Osteoblast (primary cell): ENCODE data around the gene DCLK1. TPM values are rescaled to one million over a fixed set of nuclear protein-coding genes. Genes with fewer than 3 reads are reported as not detected.

Experiments used
- DNase-seq: peaks from one replicate; pipeline ENCODE4 v3.0.0; 2011; ENCODE audit warnings: low spot score, mixed read lengths; ENCODE audit not compliant: insufficient read length; ENCODE audit errors: missing footprints
- H2AFZ ChIP-seq: 2 replicates; pipeline ENCODE4 v1.6.0; 2011; ENCODE audit warnings: mild to moderate bottlenecking, low read length
- H3K27ac ChIP-seq: 2 replicates; pipeline ENCODE4 v1.5.1; 2011; ENCODE audit warnings: mild to moderate bottlenecking, low read depth, low read length, moderate library complexity
- H3K27me3 ChIP-seq: 2 replicates; pipeline ENCODE4 v1.6.0; 2012; ENCODE audit warnings: mild to moderate bottlenecking, control low read depth, inconsistent platforms, low read length, moderate library complexity; ENCODE audit not compliant: insufficient read depth
- H3K36me3 ChIP-seq: 2 replicates; pipeline ENCODE4 v1.5.1; 2011; ENCODE audit warnings: mild to moderate bottlenecking, low read length, control low read depth, moderate library complexity; ENCODE audit not compliant: insufficient read depth
- H3K4me1 ChIP-seq: 2 replicates; pipeline ENCODE4 v1.5.1; 2011; ENCODE audit warnings: mild to moderate bottlenecking, low read length, control low read depth, moderate library complexity; ENCODE audit not compliant: insufficient read depth
- H3K4me2 ChIP-seq: 2 replicates; pipeline ENCODE4 v1.6.0; 2011; ENCODE audit warnings: mild to moderate bottlenecking, low read length; ENCODE audit not compliant: insufficient read depth
- H3K4me3 ChIP-seq: fragments of 200-600 bp; sonication (generic); 3 replicates; pipeline ENCODE4 v1.5.1; 2012; ENCODE audit warnings: mild to moderate bottlenecking, low read length, inconsistent platforms; ENCODE audit not compliant: insufficient read depth
- H3K79me2 ChIP-seq: 2 replicates; pipeline ENCODE4 v1.6.0; 2012; ENCODE audit warnings: mild to moderate bottlenecking, low read length, control low read depth, inconsistent platforms; ENCODE audit not compliant: insufficient read depth
- H3K9me3 ChIP-seq: 2 replicates; pipeline ENCODE4 v1.5.1; 2011; ENCODE audit warnings: low read depth, low read length, control low read depth
- H4K20me1 ChIP-seq: 2 replicates; pipeline ENCODE4 v1.6.0; 2012; ENCODE audit warnings: mild to moderate bottlenecking, low read length, control low read depth; ENCODE audit not compliant: insufficient read depth
- CTCF ChIP-seq: IDR thresholded peaks from 2 replicates; pipeline ENCODE4 v1.5.1; 2011; ENCODE audit warnings: mild to moderate bottlenecking, low read depth, low read length, moderate library complexity; ENCODE audit errors: extremely low read depth
- total RNA-seq: library from RNA; depleted of rRNA; stranded (reverse); fragments of >200 nt; gene quantifications from 2 replicates; pipeline ENCODE4 v1.2.3, GENCODE V29; 2012

Gene DCLK1
- total RNA-seq, 1 donor = 132 TPM

GRCh38 chr13:35916146-35916545 lies 215.0 kb downstream of the DCLK1 start:
- no peak for TF ChIP-seq CTCF
- Histone ChIP-seq H3K4me3 (no peak overlapping the region), H3K4me1 (peaks cover 25% of the 10 kb centered on the region), H3K79me2 (no peaks in the 10 kb centered on the region), H3K27me3 (no peaks in the 10 kb centered on the region), H3K36me3 (no peaks in the 10 kb centered on the region), H3K4me2 (no peak overlapping the region), H2AFZ (peak overlapping the region; percentile 10), H4K20me1 (no peaks in the 10 kb centered on the region), H3K9me3 (no peaks in the 10 kb centered on the region), H3K27ac (no peak overlapping the region)
- DNase-seq = no peak

- H3K4me1 ChIP-seq = peaks cover 25% of the 10 kb centered on the region
- no peaks in the 10 kb centered on the region for H3K9me3 ChIP-seq
- H3K36me3 ChIP-seq = no peaks in the 10 kb centered on the region
- DNase-seq = no peak
- TF ChIP-seq CTCF = no peak
- H4K20me1 ChIP-seq = no peaks in the 10 kb centered on the region
- H2AFZ ChIP-seq = no peak overlapping the region
- no peaks in the 10 kb centered on the region for H3K27me3 ChIP-seq
- no peak overlapping the region for H3K4me2 ChIP-seq
- no peak overlapping the region for H3K27ac ChIP-seq
- no peaks in the 10 kb centered on the region for H3K79me2 ChIP-seq
- no peak overlapping the region for H3K4me3 ChIP-seq
Observed at GRCh38 chr13:35914662-35915061, 216.5 kb downstream of the DCLK1 start.

GRCh38 chr13:35912841-35913240 lies 218.3 kb downstream of the DCLK1 start:
- Histone ChIP-seq H3K4me2 (no peak overlapping the region), H3K36me3 (no peaks in the 10 kb centered on the region), H3K9me3 (no peaks in the 10 kb centered on the region), H3K27me3 (no peaks in the 10 kb centered on the region), H3K27ac (no peak overlapping the region), H3K4me1 (peaks cover 16% of the 10 kb centered on the region), H3K4me3 (no peak overlapping the region), H3K79me2 (no peaks in the 10 kb centered on the region), H4K20me1 (no peaks in the 10 kb centered on the region), H2AFZ (no peak overlapping the region)
- no peak for DNase-seq
- TF ChIP-seq CTCF = no peak

- Histone ChIP-seq H3K4me1 (peaks cover 3% of the 10 kb centered on the region), H3K4me2 (no peak overlapping the region), H3K79me2 (no peaks in the 10 kb centered on the region), H3K27ac (no peak overlapping the region), H3K36me3 (no peaks in the 10 kb centered on the region), H3K27me3 (no peaks in the 10 kb centered on the region), H2AFZ (no peak overlapping the region), H3K4me3 (no peak overlapping the region), H3K9me3 (no peaks in the 10 kb centered on the region), H4K20me1 (no peaks in the 10 kb centered on the region)
- TF ChIP-seq CTCF = peak; percentile 24
- DNase-seq = no peak
Observed at GRCh38 chr13:35909837-35910540, 221.2 kb downstream of the DCLK1 start.
